SK-N-MC (cell line): ENCODE measurements around the gene MOCS1.

ENCODE experiments used
- EZH2 ChIP-seq: fragments of 200-600 bp; sonication (generic); IDR thresholded peaks from one replicate; pipeline ENCODE4 v1.6.1; 2017; ENCODE audit warnings: antibody characterized with exemption
- FOXP2 ChIP-seq: optimal IDR thresholded peaks from 2 replicates; pipeline ENCODE3; 2011; ENCODE audit warnings: mild to moderate bottlenecking, moderate library complexity; ENCODE audit not compliant: insufficient read depth; ENCODE audit errors: extremely low read length, control extremely low read depth
- POLR2AphosphoS5 ChIP-seq: IDR thresholded peaks from 2 replicates; pipeline ENCODE4 v1.6.1; 2012; ENCODE audit warnings: mild to moderate bottlenecking, low read depth, low read length, borderline replicate concordance

GRCh38 chr6:39917981-39918380 is 16.3 kb downstream of the MOCS1 start:
- TF ChIP-seq FOXP2 (no peak), POLR2AphosphoS5 (no peak), EZH2 (no peak)
